Measurements from ENCODE around the gene UCKL1.

DNA sequence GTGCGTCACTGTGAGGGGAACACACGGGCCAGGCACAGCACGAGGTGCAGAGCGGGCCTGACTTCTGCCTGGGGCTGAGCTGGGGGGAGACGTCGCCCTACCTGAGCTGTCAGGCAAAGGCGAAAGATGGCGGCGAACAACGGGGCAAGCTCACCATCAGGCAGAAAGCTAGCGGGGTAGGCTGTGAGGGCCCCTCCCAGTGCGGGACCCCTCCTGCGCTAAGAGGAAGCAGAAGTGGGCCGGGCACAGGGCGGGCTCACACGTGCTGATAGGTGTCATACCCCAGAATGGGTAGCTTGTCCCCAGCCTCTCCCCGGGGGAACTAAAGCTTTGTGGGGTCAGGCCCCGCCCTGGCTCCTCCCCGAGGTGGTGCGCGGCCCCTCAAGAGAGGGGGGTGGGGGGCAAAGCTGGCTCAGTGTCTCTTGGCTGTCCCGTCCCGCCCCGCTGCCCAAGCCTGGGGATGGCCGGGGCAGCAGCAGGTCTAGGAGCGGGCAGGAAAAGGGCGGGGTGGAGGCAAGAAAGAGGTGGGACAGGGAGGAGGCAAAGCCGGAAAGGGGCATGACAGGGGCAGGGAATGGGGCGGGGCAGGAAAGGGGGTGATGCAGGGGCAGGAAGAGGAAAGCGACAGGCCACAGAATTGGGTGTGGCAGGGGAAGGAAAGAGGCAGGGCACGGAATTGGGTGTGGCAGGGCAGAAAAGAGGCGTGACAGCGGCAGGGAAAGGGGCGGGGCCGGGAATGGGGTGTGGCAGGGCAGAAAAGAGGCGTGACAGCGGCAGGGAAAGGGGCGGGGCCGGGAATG lies 14.7 kb downstream of the UCKL1 start:
- no peak for TF ChIP-seq POLR2A (IDR thresholded peaks at IDR 0.05)
- TF ChIP-seq, protein P1, sequence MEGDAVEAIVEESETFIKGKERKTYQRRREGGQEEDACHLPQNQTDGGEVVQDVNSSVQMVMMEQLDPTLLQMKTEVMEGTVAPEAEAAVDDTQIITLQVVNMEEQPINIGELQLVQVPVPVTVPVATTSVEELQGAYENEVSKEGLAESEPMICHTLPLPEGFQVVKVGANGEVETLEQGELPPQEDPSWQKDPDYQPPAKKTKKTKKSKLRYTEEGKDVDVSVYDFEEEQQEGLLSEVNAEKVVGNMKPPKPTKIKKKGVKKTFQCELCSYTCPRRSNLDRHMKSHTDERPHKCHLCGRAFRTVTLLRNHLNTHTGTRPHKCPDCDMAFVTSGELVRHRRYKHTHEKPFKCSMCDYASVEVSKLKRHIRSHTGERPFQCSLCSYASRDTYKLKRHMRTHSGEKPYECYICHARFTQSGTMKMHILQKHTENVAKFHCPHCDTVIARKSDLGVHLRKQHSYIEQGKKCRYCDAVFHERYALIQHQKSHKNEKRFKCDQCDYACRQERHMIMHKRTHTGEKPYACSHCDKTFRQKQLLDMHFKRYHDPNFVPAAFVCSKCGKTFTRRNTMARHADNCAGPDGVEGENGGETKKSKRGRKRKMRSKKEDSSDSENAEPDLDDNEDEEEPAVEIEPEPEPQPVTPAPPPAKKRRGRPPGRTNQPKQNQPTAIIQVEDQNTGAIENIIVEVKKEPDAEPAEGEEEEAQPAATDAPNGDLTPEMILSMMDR (IDR thresholded peaks at IDR 0.05): no peak
